ENCODE results near the gene SHISA8. TPM values are rescaled to one million over a fixed set of nuclear protein-coding genes. Genes with fewer than 3 reads are reported as not detected.

SHISA8 gene
- total and polyA plus RNA-seq, 12 donors = 0.16 to 4.6 (median 1.4) TPM

DNA sequence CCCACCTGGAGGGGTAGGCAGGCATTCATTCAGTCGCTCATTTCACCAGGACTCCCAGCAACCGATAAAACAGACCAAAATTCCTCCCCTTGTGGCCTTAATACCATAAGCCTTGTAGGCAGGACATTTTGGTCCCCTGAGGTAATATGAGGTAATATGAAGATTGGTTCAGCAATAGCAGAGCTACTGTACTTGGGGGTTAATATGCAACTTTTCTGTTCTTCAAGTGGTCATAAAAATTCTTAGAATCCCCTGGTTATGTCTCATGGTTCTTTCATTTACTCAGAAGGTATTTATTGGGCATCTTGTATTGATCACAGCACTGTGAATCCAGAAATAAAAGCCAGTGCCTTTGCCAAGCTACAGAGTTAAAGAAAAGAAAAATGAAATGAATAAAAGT lies 29.8 kb downstream of the SHISA8 start:
- Histone ChIP-seq H3K4me1 (peaks cover 0 to 15% (median 3%) of the 10 kb centered on the region in 9 donors), H3K27ac (no peak overlapping the region), H3K36me3 (peaks cover 7 to 100% (median 64%) of the 10 kb centered on the region in 9 donors), H3K27me3 (no peaks in the 10 kb centered on the region), H3K4me3 (no peak overlapping the region), H3K9me3 (no peaks in the 10 kb centered on the region)
- ATAC-seq (no peak), DNase-seq (no peak)
- 95 to 98% methylated on average over 2 of the region's 2 CpGs for WGBS, 2 donors
- TF ChIP-seq, protein P1, sequence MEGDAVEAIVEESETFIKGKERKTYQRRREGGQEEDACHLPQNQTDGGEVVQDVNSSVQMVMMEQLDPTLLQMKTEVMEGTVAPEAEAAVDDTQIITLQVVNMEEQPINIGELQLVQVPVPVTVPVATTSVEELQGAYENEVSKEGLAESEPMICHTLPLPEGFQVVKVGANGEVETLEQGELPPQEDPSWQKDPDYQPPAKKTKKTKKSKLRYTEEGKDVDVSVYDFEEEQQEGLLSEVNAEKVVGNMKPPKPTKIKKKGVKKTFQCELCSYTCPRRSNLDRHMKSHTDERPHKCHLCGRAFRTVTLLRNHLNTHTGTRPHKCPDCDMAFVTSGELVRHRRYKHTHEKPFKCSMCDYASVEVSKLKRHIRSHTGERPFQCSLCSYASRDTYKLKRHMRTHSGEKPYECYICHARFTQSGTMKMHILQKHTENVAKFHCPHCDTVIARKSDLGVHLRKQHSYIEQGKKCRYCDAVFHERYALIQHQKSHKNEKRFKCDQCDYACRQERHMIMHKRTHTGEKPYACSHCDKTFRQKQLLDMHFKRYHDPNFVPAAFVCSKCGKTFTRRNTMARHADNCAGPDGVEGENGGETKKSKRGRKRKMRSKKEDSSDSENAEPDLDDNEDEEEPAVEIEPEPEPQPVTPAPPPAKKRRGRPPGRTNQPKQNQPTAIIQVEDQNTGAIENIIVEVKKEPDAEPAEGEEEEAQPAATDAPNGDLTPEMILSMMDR (IDR thresholded peaks at IDR 0.05) = no peak
- intact Hi-C loops (cut with DNase I) = no loop called here

DNA sequence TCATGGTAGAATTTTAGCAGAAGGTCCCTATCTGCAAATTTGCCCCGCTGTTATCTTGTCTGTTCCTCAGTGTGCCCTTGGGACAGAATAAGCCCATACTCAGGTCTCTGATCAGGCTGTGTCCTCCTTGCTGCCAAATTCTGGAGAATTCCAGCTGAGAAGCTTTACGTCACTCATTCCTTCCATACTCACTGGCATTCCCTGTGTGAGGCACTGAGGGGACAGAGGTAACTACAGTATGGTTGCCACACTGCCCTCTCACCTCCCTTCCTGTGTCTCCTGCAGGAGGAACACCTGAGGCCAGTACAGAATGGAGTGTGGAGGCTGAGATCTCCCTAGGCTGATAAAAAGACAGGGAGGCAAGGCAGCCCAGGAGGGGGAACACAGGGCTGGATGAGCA lies 31.5 kb downstream of the SHISA8 start:
- peak overlapping the region in 2 of 10 donors; percentile 11 to 43 for H3K27ac ChIP-seq
- no peak overlapping the region for H3K4me3 ChIP-seq
- DNase-seq (no peak), ATAC-seq (peak in 7 of 8 donors; percentile 16 to 71 (median 52))
- 73 to 89% methylated on average over 2 of the region's 2 CpGs for WGBS, 2 donors
- intact Hi-C loops (cut with DNase I) = no loop called here
- peaks cover 0 to 14% (median 3%) of the 10 kb centered on the region in 9 donors for H3K4me1 ChIP-seq
- TF ChIP-seq, protein P1 (IDR thresholded peaks at IDR 0.05) = no peak
- no peaks in the 10 kb centered on the region for H3K9me3 ChIP-seq
- peaks cover 7 to 100% (median 66%) of the 10 kb centered on the region in 9 donors for H3K36me3 ChIP-seq
- no peaks in the 10 kb centered on the region for H3K27me3 ChIP-seq

DNA sequence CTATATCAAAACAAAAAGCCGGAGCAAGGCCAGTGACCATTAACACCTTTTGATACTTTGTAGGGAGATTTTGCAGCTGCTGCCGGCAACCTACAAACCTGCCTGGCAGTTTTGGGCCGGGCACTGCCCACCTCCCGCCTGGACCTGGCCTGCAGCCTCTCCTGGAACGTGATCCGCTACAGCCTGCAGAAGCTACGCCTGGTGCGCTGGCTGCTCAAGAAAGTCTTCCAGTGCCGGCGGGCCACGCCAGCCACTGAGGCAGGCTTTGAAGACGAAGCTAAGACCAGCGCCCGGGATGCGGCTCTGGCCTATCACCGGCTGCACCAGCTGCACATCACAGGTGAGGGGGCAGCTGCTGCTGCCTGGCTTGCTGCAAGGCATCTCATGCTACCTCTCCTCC lies 34.2 kb downstream of the SHISA8 start:
- ATAC-seq = no peak
- H3K27me3 ChIP-seq = no peaks in the 10 kb centered on the region
- H3K9me3 ChIP-seq = no peaks in the 10 kb centered on the region
- H3K36me3 ChIP-seq = peaks cover 0 to 100% (median 71%) of the 10 kb centered on the region in 9 donors
- no peak overlapping the region for H3K27ac ChIP-seq
- WGBS, 2 donors = 93 to 96% methylated on average over 16 of the region's 16 CpGs
- peaks cover 0 to 14% (median 3%) of the 10 kb centered on the region in 9 donors for H3K4me1 ChIP-seq
- no peak for DNase-seq
- no peak overlapping the region for H3K4me3 ChIP-seq
- intact Hi-C loops (cut with DNase I) = no loop called here
- TF ChIP-seq, protein P1 (IDR thresholded peaks at IDR 0.05) = no peak

DNA sequence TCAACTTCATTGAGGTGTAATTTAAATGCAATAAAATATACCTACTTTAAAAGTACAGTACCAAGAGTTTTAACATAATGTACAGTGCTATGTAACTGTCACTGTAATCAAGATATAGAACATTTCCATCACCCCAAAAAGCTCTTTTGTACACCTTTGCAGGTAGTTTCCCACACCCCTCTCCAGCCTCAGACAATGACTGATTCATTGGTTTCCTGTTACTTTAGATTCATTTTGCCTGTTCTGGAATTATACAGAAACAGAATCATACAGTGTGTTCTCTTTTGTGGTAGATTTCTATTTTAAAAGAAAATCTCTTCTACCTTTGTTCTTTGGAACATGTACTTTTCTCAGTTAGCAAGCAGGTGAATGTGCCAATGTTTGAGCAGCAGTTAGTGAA lies 38.2 kb downstream of the SHISA8 start:
- DNase-seq (no peak), ATAC-seq (no peak)
- Histone ChIP-seq H3K9me3 (no peaks in the 10 kb centered on the region), H3K36me3 (peaks cover 0 to 100% (median 64%) of the 10 kb centered on the region in 9 donors), H3K4me3 (no peak overlapping the region), H3K27ac (no peak overlapping the region), H3K4me1 (peaks cover 0 to 13% (median 0%) of the 10 kb centered on the region in 9 donors), H3K27me3 (no peaks in the 10 kb centered on the region)
- intact Hi-C loops (cut with DNase I) = no loop called here
- TF ChIP-seq, protein P1 (IDR thresholded peaks at IDR 0.05) = no peak

Measured in heart right ventricle (tissue), 16 donors.